ENCODE results near the gene POC1B. TPM values are rescaled to one million over a fixed set of nuclear protein-coding genes. Genes with fewer than 3 reads are reported as not detected.

Gene POC1B
- total RNA-seq, 1 experiment from 2014 or later, result 25.0 TPM

DNA sequence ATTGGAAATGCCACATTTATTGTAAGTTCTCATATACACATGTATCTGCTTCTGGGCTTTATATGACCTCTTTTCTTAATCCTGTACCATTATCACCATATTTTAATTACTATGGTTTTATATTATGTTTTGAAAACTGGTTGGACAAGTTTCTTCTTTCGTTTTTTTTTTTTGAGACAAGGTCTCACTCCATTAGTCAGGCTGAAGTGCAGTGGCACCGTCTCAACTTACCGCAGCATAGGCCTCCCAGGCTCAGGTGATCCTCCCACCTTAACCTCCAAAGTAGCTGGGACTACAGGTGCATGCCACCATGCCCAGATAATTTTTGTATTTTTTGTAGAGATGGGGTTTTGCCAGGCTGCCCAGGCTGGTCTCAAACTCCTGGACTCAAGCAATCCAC lies 45.9 kb downstream of the POC1B start:
- BruUV-seq (replicated peaks), result no TSS peak

DNA sequence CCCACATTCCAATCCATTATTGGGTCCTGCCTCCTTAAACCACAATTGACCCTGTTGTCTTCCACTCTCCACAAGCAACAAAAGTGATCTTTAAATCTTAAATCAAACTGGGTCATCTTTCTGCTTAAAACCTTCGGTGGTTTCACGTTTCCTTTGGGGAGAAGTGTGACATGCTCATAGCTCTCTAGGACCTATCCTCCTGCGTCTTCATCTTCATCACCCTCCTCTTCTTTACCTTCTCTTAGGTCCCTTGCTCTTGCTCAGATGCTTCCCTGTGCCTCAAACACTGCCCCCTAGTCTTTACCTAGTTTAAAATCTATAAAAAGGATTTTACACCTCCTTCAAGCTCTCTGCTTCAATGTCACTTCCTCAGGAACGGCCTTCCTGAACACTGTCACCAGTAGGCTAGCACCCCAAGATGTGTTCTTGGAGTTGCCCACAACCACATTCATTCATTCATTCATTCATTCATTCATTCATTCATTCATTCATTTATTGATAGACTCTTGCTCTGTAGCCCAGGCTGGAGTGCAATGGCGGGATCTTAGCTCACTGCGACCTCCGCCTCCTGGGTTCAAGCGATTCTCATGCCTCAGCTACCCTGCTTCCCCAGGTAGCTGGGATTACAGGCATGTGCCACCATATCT lies 48.1 kb downstream of the POC1B start:
- Histone ChIP-seq H3K27ac (ENCODE audit: low read length) (no peak overlapping the region), H3K9me2 (replicated peaks; ENCODE audit: low read length) (no peaks in the 10 kb centered on the region), H3K4me2 (ENCODE audit: low read length) (no peak overlapping the region), H2AFZ (ENCODE audit: low read length) (no peak overlapping the region), H3K36me3 (ENCODE audit: low read depth, low read length) (no peaks in the 10 kb centered on the region), H3K4me1 (ENCODE audit: insufficient read depth, low read length) (peaks cover 34% of the 10 kb centered on the region), H3F3A (ENCODE audit: low read length, unreplicated experiment) (peaks cover 9% of the 10 kb centered on the region), H3K27me3 (ENCODE audit: low read length) (no peaks in the 10 kb centered on the region), H3K9ac (ENCODE audit: low read length) (no peak overlapping the region), H4K20me1 (ENCODE audit: low read length) (no peaks in the 10 kb centered on the region), H3K4me3 (ENCODE audit: low read length) (no peak overlapping the region), H3K79me2 (ENCODE audit: low read length) (0 out of 2 replicates have a peak, but pooled peaks cover 4% of the 10 kb centered on the region), H3K9me3 (ENCODE audit: low read length) (no peaks in the 10 kb centered on the region)
- ChIA-PET POLR2A (ENCODE audit: unreplicated experiment) (no interaction called here), CTCF (no interaction called here)
- ATAC-seq (no peak), DNase-seq (no peak)
- TF ChIP-seq, protein P1, sequence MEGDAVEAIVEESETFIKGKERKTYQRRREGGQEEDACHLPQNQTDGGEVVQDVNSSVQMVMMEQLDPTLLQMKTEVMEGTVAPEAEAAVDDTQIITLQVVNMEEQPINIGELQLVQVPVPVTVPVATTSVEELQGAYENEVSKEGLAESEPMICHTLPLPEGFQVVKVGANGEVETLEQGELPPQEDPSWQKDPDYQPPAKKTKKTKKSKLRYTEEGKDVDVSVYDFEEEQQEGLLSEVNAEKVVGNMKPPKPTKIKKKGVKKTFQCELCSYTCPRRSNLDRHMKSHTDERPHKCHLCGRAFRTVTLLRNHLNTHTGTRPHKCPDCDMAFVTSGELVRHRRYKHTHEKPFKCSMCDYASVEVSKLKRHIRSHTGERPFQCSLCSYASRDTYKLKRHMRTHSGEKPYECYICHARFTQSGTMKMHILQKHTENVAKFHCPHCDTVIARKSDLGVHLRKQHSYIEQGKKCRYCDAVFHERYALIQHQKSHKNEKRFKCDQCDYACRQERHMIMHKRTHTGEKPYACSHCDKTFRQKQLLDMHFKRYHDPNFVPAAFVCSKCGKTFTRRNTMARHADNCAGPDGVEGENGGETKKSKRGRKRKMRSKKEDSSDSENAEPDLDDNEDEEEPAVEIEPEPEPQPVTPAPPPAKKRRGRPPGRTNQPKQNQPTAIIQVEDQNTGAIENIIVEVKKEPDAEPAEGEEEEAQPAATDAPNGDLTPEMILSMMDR (conservative IDR thresholded peaks at IDR 0.05; ENCODE audit: low read depth, low read length), result peak; percentile 19; the same call in 1 of the 2 replicates
- no peak for TF ChIP-seq EZH2phosphoT487 (IDR thresholded peaks at IDR 0.05; ENCODE audit: borderline replicate concordance, low read length)
- no TSS peak for BruUV-seq (replicated peaks)
- intact Hi-C loops (cut with micrococcal nuclease), result no loop called here

More for the DNA sequence above, 45.9 kb downstream of the POC1B start:
- DNase-seq (peak; percentile 31), ATAC-seq (no peak)
- Histone ChIP-seq H4K20me1 (ENCODE audit: low read length) (no peaks in the 10 kb centered on the region), H3K9ac (ENCODE audit: low read length) (no peak overlapping the region), H3K9me3 (ENCODE audit: low read length) (no peaks in the 10 kb centered on the region), H3K4me1 (ENCODE audit: insufficient read depth, low read length) (peaks cover 22% of the 10 kb centered on the region), H3K4me2 (ENCODE audit: low read length) (no peak overlapping the region), H2AFZ (ENCODE audit: low read length) (no peak overlapping the region), H3K27me3 (ENCODE audit: low read length) (no peaks in the 10 kb centered on the region), H3K4me3 (ENCODE audit: low read length) (no peak overlapping the region), H3K79me2 (ENCODE audit: low read length) (0 out of 2 replicates have a peak, but pooled peaks cover 4% of the 10 kb centered on the region), H3F3A (ENCODE audit: low read length, unreplicated experiment) (peaks cover 4% of the 10 kb centered on the region), H3K9me2 (replicated peaks; ENCODE audit: low read length) (no peaks in the 10 kb centered on the region), H3K36me3 (ENCODE audit: low read depth, low read length) (no peaks in the 10 kb centered on the region), H3K27ac (ENCODE audit: low read length) (no peak overlapping the region)
- POLR2A ChIA-PET (ENCODE audit: unreplicated experiment), result no interaction called here
- intact Hi-C loops (cut with micrococcal nuclease), result no loop called here
- CTCF ChIA-PET, result interaction anchor here (0.6 kb wide), 1 partner anchor 461 kb away, joined by 3 read pairs; no protein-coding TSS in a partner anchor
- TF ChIP-seq EZH2phosphoT487 (IDR thresholded peaks at IDR 0.05; ENCODE audit: borderline replicate concordance, low read length) (no peak), EZH2 (IDR thresholded peaks at IDR 0.05; ENCODE audit: low read length, unreplicated experiment) (no peak)
- TF ChIP-seq, protein P1 (conservative IDR thresholded peaks at IDR 0.05; ENCODE audit: low read depth, low read length), result no peak

DNA sequence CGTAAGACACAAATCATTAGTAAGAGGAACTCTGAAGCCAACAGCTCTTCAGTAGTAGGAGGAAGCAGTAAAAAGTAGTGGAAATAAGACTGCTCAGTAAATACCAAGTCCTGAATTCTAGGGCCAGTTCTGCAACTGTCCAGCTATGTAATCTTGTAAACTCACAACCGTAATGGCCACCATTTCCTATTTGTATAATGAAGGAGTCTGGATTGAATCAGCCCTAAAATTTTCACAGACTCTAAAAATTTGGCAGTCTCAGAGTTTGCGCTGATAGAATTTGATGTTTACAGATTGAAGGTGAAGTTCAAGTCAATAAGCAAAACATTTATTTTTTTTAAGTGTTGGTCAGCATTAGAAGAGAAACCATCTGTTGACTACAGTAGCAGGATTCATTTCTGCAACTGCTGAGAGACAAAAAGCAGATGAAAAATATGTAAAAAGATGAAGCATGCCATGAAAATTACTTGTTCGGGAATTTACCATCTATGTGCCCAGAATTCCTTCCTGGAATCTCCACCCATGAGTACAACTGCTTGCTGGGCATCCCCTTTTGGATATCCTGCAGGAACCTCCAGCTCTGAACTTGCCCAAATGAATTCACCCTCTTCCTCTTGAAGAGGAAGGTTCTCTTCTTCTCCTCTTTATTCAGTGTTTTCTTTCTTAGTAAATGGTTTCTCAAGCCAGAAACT lies 48.8 kb downstream of the POC1B start:
- no peak overlapping the region for H3K27ac ChIP-seq (ENCODE audit: low read length)
- H3F3A ChIP-seq (ENCODE audit: low read length, unreplicated experiment), result peaks cover 9% of the 10 kb centered on the region
- H3K79me2 ChIP-seq (ENCODE audit: low read length), result 0 out of 2 replicates have a peak, but pooled peaks cover 4% of the 10 kb centered on the region
- DNase-seq (no peak), ATAC-seq (peak; percentile 13)
- no peaks in the 10 kb centered on the region for H3K27me3 ChIP-seq (ENCODE audit: low read length)
- CTCF ChIA-PET, result no interaction called here
- no TSS peak for BruUV-seq (replicated peaks)
- H3K36me3 ChIP-seq (ENCODE audit: low read depth, low read length), result no peaks in the 10 kb centered on the region
- no peaks in the 10 kb centered on the region for H3K9me2 ChIP-seq (replicated peaks; ENCODE audit: low read length)
- no peak overlapping the region for H2AFZ ChIP-seq (ENCODE audit: low read length)
- TF ChIP-seq, protein P1 (conservative IDR thresholded peaks at IDR 0.05; ENCODE audit: low read depth, low read length), result no peak
- no peak for TF ChIP-seq EZH2phosphoT487 (IDR thresholded peaks at IDR 0.05; ENCODE audit: borderline replicate concordance, low read length)
- no peak for TF ChIP-seq EZH2 (IDR thresholded peaks at IDR 0.05; ENCODE audit: low read length, unreplicated experiment)
- POLR2A ChIA-PET (ENCODE audit: unreplicated experiment), result no interaction called here
- intact Hi-C loops (cut with micrococcal nuclease), result no loop called here
- peaks cover 41% of the 10 kb centered on the region for H3K4me1 ChIP-seq (ENCODE audit: insufficient read depth, low read length)
- H3K4me3 ChIP-seq (ENCODE audit: low read length), result no peak overlapping the region
- no peak overlapping the region for H3K4me2 ChIP-seq (ENCODE audit: low read length)
- no peaks in the 10 kb centered on the region for H4K20me1 ChIP-seq (ENCODE audit: low read length)
- no peak overlapping the region for H3K9ac ChIP-seq (ENCODE audit: low read length)
- no peaks in the 10 kb centered on the region for H3K9me3 ChIP-seq (ENCODE audit: low read length)

Data from PC-3 (cell line).